Measurements from ENCODE around the gene SLC25A40.

- no peak for TF ChIP-seq POLR2A (IDR thresholded peaks at IDR 0.05)
- TF ChIP-seq EP300 (IDR thresholded peaks at IDR 0.05) = no peak
- no peak for TF ChIP-seq CTCF (IDR thresholded peaks at IDR 0.05)
These were observed 25.1 kb downstream of the SLC25A40 start for GRCh38 chr7:87850836-87851593.
